Middle frontal gyrus (tissue), 1 donor: ENCODE results near the gene ANGPT4.

Experiments
- DNase-seq: peaks from one replicate; pipeline ENCODE4 v3.0.0-alpha.2; 2015; ENCODE audit warnings: low spot score; ENCODE audit errors: extremely low spot score

ANGPT4 gene

DNA sequence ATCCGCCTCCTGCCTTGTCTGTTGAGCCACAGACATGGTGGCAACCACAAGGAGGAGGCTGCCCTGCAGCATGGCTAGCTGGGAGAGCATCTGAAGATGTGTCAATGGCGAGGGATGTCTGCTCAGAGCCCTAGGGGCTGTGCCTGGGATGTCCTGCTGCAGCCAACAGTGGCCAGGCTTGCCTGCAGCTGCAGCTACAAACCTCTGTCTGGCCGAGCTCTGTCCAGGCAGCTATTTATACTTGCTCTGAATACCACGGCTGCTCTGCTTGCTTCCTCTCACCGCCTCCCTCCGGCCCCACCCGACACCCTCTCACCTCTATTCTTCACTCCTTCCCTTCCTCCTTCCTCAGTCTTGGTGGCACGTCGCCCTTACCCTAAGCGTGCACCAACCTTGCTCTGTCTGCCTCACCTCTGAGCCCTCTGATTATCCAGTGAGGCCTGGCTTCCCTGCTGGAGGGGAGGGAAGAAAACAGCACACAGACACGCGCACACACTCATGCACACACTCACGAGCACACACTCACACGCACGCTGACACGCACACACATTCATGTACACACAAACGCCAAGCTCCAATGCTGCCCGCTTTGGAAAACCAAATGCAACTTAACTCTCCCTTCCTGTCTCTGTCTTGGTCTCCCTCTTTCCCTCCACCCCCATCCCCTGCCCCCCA is at the start of gene ANGPT4:
ANGPT4 (minus strand) TSS at position 210 of the 675 bp plus-strand sequence; CDS start at position 90, 120 bp downstream.
- DNase-seq: no peak

DNA sequence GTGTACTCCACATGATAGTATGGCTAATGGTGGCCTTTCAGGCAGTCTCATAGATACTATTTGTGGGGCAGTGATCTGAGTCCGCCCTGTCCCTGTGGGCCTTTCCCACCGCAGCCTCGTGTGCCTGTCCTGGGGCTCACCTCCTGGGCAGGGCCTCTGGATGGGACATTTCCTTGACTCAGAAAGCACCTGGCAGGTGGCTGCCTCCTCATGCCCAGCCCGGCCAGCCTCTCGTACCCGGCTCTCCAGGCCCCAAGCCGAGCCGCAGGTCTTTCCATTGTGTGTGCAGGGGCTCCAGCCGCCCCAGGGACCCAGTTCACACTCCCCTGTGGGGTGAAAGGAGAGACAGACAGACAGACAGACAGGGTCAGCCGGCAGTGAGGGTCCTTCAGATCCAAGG is 47.7 kb upstream of the ANGPT4 start:
- DNase-seq: no peak

GRCh38 chr20:962683-963082 is 46.5 kb upstream of the ANGPT4 start:
- DNase-seq: no peak

DNA sequence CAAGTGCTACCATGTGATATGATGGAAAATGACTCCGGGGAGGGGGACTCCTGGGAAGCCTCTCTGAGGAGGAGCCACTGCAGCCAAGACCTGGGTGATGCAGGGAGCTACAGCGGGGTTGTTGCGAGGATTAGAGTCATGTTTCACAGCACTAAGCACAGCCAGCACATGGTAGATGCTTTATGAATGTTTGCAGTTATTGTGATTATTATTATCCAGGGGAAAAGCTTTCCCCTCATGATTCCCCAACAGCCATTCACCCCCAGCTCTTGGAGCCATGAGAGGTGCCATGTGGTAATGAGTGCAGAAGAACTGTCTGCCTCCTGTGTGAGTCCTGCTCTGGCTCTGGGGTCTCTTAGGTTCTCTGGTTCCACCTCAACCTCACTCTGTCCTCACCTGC is 46.1 kb upstream of the ANGPT4 start:
- no peak for DNase-seq

DNA sequence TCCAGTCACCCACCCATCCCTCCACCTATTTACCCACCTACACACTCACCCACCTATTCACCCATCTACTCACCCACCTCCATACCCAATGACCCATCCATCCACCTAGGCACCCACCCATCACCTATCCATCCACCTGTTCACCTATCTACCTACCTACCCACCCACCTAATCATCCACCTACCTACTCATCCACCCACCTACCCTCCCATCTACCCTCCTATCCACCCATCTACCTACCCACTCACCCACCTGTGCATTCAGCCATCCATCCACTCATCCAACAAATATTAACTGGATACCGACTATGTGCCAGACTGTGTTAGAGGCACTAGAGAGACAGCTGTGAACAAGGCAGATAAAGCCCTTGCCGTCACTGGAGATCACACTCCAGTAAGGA is 45.6 kb upstream of the ANGPT4 start:
- no peak for DNase-seq

- DNase-seq: no peak
Measured at GRCh38 chr20:959996-960615, 44.0 kb upstream of the ANGPT4 start.

- no peak for DNase-seq
Measured at GRCh38 chr20:958936-959815, 43.0 kb upstream of the ANGPT4 start.

DNA sequence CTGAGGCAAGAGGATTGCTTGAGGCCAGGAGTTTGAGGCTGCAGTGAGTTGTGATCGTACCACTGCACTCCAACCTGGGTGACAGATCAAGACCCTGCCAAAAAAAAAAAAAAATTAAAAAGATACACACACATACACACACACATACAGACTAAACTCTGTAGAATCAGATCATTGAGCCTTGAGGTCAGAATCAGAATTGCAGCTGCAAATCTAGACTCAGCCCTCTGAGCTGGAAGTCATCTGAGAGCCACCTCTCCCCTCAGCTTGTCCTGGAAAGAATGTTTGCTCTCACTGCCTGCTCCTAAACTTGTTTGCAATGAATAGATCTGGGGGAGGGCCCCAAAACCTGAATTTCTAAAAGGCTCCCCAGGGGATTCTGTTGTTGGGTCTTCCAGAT is 41.4 kb upstream of the ANGPT4 start:
- no peak for DNase-seq

DNA sequence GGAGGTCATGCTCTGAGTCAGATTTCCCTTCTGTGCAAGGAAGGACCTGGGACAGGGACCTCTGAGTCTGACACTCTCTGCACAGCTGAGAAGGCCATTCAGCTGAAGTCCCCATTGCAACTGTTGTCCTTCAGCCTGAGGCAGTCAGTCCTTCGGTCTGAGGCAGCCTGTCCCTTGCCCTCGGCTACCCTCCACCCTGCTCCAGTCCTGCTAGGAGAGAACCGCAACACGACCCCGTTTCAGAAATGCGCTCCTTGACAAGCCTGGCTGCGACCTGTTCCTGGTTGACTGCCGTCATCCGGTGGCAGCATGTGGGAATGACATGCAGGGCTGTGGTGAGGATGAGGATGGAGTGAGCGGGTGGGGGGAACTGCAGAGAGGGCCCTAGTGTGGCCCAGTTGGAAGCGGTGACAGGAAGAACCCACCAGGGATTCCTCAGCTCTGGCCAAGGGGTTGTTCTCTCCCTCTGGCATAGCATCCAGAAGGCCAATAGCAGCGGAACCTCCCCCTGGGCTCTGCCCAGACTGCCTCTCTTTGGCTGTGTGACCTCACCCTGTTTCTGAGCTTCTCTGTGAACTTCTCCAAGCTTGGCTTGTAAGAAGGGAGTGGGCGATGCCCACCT is 40.3 kb upstream of the ANGPT4 start:
- DNase-seq: peak; percentile 44

GRCh38 chr20:955656-956055 is 39.5 kb upstream of the ANGPT4 start:
- DNase-seq: no peak

GRCh38 chr20:955111-955510 is 39.0 kb upstream of the ANGPT4 start:
- DNase-seq: no peak

- no peak for DNase-seq
Measured at GRCh38 chr20:953742-954141, 37.6 kb upstream of the ANGPT4 start.

DNA sequence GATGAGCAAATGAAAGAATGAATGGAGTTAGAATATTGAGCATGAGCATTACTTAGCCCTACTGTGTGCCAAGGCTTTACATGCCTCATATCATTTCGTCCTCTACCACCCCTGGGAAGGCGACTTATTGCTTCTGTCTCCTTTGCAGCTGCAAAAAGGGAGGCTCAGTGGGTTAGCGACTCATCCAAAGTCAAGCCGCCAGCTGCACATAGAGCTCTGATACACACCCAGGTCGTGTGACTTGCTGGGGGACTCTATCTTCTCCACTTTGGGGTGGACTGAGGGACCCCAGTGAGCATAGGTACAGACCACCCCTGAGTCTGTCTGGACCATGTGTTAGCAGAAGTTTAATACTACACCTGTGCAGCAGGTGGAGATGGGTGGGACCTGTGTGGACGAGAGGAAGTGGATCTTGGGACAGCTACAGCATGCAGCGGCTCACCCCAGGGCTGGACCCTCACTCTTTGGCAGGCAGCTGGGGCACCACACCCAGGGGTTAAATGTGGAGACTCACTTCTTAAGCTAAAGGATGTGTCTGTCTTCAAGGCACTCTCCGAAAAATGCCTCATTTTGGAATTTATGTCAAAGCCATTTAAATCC is 36.2 kb upstream of the ANGPT4 start:
- no peak for DNase-seq

DNA sequence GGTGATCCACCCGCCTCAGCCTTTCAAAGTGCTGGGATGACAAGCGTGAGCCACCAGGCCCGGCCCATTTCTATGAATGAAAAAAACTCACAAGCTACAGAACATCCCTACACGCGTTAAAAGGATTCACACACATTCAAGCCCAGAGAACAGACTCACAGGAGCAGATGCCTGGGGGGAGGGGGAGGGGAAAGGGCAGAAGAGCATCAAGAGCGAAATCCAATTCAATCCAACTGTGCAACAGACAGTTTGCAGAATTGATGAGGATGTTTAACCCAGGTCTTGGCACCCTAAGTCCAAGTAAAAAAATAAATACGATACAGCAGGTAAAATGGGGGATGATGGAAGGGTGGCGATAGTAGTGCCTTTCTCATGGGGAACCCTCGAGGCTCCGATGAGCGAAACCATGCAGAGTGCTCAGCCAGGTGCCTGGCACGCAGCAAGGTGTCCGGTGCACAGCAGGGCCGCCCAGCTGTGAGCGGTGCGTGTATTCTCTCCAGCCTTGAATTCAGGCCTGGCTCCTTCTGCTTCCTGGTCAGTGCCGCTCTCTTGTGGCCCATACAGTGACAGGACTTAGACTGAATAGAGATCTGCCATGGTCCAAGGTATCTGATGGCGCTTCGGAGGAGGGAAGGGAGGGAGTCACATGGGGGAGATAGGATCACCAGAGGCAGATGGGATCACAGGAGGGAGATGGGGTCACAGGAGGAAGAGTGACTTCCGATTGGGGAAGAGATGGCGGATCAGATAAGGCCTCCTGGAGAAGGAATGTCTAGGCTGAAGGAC is 35.4 kb upstream of the ANGPT4 start:
- no peak for DNase-seq

DNA sequence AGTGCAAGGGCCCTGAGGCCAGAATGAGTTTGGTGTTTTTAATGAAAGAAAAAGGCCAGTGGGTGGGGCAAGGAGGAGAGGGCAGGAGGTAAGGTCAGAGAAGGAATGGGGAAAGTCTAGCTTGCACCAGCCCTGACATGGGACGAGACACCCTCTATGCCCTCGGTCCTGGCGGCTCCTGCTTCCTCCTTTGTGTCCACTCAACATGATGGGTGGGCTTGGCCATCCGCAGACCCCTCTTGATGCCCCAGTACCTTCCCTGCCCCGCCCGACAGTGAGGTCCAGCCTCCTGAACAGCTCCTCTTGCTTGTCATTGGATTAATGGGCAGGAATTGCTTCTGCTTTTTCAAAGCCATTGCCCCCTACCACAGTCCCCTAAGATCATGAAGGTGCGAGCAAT is 33.6 kb upstream of the ANGPT4 start:
- DNase-seq: no peak

DNA sequence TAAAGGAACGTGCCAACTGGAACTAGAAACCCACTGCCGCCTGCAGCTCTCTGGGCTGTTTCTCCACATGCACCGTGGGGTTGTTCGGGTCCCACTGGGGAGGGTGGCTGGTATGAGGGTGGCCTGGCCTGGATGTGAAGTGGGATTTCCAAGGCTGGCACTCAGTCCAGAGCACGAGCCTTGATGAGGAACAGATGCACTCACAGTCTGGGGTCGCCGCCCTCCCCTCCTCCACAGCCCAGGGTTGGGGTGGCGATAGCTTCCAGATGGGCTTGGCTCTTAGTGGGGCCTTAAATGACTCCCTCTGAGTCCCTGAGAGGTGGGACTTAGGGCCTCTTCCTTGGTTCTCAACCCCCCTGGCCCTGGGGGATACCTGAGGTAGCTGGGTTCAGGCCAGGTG is 30.7 kb upstream of the ANGPT4 start:
- no peak for DNase-seq

DNA sequence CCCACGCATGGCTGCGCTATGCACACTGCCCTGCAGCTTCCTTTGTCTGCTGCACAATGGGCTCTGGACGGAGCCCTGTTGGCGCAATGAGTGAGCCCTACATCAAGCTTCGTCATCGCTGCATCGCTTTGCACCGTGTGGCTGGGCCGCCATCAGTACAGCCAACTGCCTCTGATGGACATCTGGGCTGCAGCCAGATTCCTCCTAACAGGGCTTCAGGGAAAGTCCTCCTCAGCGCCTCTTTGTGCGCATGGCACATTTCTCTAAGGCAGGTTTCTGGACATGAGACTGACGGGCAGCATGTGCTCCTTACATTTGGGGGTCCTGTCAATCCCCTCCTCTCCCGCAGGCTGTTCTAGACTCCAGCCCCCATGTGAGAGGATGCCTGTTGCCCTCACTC is 29.7 kb upstream of the ANGPT4 start:
- DNase-seq: no peak

GRCh38 chr20:944774-945410 is 28.8 kb upstream of the ANGPT4 start:
- no peak for DNase-seq

GRCh38 chr20:944148-944547 is 28.0 kb upstream of the ANGPT4 start:
- no peak for DNase-seq

- no peak for DNase-seq
Measured at GRCh38 chr20:942611-943010, 26.5 kb upstream of the ANGPT4 start.
